ENCODE data around the gene PEX14.

PEX14 gene

GRCh38 chr1:10659646-10660540, 185.1 kb downstream of the PEX14 start:
- no peak for DNase-seq

- DNase-seq, result no peak
Measured at GRCh38 chr1:10661453-10661852, 186.7 kb downstream of the PEX14 start.

GRCh38 chr1:10662090-10662688, 187.4 kb downstream of the PEX14 start:
- no peak for DNase-seq

- no peak for DNase-seq
Measured at GRCh38 chr1:10662824-10663677, 188.3 kb downstream of the PEX14 start.

- DNase-seq, result peak in 53 of 58 donors; percentile 9 to 76 (median 37)
Measured at GRCh38 chr1:10663678-10664035, 188.9 kb downstream of the PEX14 start.

- peak in 4 of 58 donors; percentile 1 to 23 (median 6) for DNase-seq
Measured at GRCh38 chr1:10664251-10664650, 189.5 kb downstream of the PEX14 start.

GRCh38 chr1:10665226-10665625, 190.5 kb downstream of the PEX14 start:
- DNase-seq, result no peak

- DNase-seq, result peak in 6 of 58 donors; percentile 7 to 45 (median 26)
Measured at GRCh38 chr1:10665930-10666850, 191.4 kb downstream of the PEX14 start.

- DNase-seq, result no peak
Measured at GRCh38 chr1:10667861-10668761, 193.4 kb downstream of the PEX14 start.

- DNase-seq, result no peak
Measured at GRCh38 chr1:10669570-10669969, 194.8 kb downstream of the PEX14 start.

- DNase-seq, result no peak
Measured at GRCh38 chr1:10670190-10670589, 195.4 kb downstream of the PEX14 start.

- DNase-seq, result no peak
Measured at GRCh38 chr1:10671090-10671489, 196.3 kb downstream of the PEX14 start.

GRCh38 chr1:10671622-10672342, 197.0 kb downstream of the PEX14 start:
- no peak for DNase-seq

GRCh38 chr1:10672343-10673050, 197.7 kb downstream of the PEX14 start:
- DNase-seq, result no peak

- DNase-seq, result no peak
Measured at GRCh38 chr1:10673109-10673711, 198.5 kb downstream of the PEX14 start.

- no peak for DNase-seq
Measured at GRCh38 chr1:10674222-10674621, 199.5 kb downstream of the PEX14 start.

- DNase-seq, result peak in 4 of 58 donors; percentile 4 to 18 (median 6)
Measured at GRCh38 chr1:10674700-10675609, 200.2 kb downstream of the PEX14 start.

Measured in anterior cingulate cortex (tissue), 58 donors.